Skin epidermis (tissue), 12 donors: ENCODE results near the gene ANKLE1.
A peak's percentile ranks its signal among the peaks of the same experiment; 100 is the strongest.

ENCODE experiments used
- H3K27ac ChIP-seq, 21 experiments: fragments of 200-600 bp; sonication (generic) in 11 of 21; one replicate each; pipeline ENCODE4 v1.5.0; 2020; ENCODE audit warnings: mild to moderate bottlenecking in 3 of 21, inconsistent platforms in 2 of 21, moderate library complexity in 2 of 21
- H3K4me3 ChIP-seq, 7 experiments: fragments of 200-600 bp; sonication (generic) in 2 of 7; one replicate each; pipeline ENCODE4 v1.5.0; 2020; ENCODE audit warnings: inconsistent platforms in 2 of 7, mild to moderate bottlenecking in 2 of 7, moderate library complexity in 1 of 7

The ANKLE1 gene

DNA sequence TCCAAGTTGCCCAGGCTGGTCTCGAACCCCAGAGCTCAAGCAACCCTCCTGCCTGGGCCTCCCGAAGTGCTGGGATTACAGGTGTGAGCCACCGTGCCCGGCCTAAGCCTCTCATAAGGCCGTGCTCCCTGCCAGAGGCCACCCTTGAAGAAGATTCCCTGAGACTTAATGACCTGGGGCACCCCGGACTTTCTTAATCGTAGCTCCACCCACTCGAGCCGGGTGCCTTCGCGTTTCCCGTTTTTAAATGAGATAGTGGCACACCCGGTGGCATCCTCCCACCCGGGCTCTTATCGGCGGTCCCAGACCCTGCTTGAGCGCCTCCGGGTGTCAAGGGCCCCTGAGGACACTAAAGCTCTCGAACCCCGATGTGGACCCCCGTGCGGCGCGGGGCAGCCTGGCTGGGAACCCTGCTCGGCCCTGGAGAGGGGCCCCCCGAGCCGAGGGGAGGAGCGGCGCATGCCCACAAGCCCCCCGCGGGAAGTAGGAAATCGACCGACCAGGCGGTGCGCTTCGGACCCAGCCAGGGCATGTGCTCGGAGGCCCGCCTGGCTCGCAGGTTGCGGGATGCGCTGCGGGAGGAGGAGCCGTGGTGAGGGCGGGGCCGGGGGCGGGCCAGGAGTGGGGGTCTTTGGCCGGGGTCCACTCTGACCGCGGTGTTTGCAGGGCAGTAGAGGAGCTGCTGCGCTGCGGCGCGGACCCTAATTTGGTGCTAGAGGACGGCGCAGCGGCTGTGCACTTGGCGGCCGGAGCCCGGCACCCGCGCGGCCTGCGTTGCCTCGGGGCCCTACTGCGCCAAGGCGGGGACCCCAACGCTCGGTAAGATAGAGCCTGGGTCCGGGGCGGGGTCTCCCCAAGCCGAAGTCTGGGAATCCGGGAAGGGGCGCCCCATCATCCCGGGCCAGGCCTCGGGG lies at the start of gene ANKLE1:
ANKLE1 (plus strand) TSS at position 511 of the 914 bp plus-strand sequence; CDS start at position 531, 20 bp downstream.
- Histone ChIP-seq H3K27ac (peak within 1 kb of the TSS in 1 of 21 experiments; percentile 23), H3K4me3 (peak within 1 kb of the TSS; percentile 6 to 38 (median 28))

- H3K27ac ChIP-seq: no peak overlapping the region
- no peak overlapping the region for H3K4me3 ChIP-seq
Measured at GRCh38 chr19:17232258-17232657, 49.4 kb upstream of the ANKLE1 start.

- peak overlapping the region in 16 of 21 experiments; percentile 2 to 78 (median 54) for H3K27ac ChIP-seq
- H3K4me3 ChIP-seq: peak overlapping the region; percentile 43 to 50 (median 46)
Measured at GRCh38 chr19:17234911-17235299, 46.8 kb upstream of the ANKLE1 start.

GRCh38 chr19:17235300-17235970 lies 46.3 kb upstream of the ANKLE1 start:
- Histone ChIP-seq H3K4me3 (peak overlapping the region; percentile 43 to 50 (median 46)), H3K27ac (peak overlapping the region in 19 of 21 experiments; percentile 2 to 78 (median 56))

DNA sequence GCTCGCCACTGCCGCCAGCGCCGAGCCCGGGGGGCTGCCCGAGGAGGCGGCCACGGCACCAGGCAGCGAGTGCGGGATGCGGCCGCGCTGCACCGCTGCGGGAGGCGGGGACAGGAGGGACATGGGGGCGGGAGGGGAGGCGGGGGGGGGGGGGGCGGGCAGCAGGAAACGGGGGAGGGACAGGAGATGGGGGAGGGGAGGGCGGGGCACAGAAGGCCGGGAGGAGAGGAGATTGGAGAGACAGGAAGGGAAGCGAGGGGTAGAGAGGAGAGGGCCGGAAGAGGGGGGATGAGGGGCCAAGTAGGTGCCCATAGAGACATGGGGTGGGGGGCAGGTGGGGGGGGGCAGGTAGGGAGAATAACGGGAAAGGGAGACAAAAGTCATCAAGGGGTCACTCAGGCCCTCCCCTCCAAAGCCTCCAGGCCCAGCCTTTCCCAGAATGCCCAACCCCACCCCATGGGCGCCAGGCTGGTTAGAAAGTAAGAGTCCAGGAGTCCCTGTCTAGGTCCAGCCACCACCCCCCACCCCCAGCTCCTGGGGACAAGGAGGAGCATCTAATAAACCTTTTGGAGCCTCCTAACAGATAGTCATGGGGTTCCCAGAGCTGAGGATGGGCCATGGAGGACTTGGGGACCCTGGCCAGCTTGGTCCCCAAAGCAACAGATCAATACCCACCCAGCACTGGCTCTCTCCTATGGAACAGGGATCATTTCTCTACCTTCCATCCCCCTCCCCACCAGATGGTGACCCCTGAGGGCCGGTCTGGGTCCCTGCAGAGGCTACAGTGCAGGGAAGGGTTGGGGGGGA lies 45.5 kb upstream of the ANKLE1 start:
- peak overlapping the region in 17 of 21 experiments; percentile 2 to 78 (median 58) for H3K27ac ChIP-seq
- peak overlapping the region; percentile 43 to 50 (median 46) for H3K4me3 ChIP-seq

DNA sequence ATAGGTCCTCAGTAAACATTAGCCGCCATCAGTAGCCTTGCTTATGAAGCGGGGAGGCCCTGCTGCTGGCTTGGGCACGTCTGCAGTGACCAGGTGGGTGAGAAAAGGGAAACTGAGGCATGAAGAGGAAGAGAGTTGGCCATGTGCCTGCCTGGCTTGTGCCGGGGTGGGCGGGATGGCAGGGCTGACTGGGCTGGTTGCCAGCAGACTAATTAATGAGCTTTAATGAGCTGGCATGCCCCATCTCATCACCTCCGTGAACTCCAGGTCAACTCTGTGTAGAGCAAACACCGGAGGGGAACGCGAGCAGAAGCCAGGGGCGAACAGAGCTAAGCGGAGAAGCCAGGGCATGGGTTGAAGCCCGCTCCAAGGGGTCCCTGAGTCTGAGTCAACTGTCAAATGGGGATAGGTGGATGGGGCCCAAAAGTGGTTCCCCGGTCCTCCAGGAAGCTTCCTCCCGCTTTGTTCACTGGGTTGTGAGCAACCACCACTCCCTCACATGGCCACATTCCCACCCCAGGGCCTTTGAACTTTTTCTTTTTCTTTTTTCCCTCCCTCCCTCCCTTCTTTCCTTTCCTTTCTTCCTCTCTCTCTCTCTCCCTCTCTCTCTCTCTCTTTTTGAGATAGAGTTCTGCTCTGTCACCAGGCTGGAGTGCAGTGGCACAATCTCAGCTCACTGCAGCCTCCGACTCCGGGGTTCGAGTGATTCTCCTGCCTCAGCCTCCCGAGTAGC lies 44.7 kb upstream of the ANKLE1 start:
- Histone ChIP-seq H3K27ac (peak overlapping the region in 4 of 21 experiments; percentile 1 to 76 (median 57)), H3K4me3 (no peak overlapping the region)

DNA sequence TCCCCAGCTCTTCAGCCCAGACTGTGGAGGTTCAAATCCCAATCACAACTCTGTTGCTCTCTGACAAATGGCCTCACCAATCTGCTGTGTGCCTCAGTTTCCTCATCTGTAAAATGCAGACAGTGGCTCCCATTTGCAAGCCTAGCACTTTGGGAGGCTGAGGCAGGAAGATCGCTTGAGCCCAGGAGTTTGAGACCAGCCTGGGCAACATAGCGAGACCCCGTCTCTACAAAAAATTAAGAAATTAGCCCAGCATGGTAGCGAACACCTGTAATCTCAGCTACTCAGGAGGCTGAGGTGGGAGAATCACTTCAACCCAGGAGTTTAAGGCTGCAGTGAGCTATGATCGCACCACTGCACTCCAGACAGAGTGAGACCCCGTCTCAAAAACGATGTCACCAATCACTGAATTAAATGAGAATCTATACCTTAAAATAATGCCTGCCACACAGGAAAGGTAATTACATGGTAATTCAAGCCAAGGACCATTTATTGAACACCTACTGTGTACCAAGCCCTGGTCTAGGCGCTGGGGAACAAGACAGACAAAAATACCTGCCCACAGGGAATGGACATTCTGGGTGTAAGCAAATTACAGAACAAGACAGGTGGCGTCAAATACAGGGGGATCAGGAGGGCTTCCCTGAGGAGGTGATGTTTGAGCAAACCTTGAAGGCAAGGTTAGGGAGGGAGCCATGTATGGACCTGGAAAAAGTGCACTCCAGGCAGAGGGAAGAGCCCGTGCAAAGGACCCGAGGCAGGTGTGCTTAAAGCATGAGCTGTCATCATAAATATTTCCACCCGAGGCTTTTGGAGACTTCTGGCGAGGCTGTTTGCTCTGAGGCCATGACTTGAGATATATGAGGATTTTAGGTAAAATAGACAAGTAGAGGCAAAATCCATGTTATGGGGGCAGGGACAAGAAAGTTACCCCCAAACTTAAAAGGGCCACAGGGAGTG lies 43.7 kb upstream of the ANKLE1 start:
- Histone ChIP-seq H3K27ac (no peak overlapping the region), H3K4me3 (no peak overlapping the region)

DNA sequence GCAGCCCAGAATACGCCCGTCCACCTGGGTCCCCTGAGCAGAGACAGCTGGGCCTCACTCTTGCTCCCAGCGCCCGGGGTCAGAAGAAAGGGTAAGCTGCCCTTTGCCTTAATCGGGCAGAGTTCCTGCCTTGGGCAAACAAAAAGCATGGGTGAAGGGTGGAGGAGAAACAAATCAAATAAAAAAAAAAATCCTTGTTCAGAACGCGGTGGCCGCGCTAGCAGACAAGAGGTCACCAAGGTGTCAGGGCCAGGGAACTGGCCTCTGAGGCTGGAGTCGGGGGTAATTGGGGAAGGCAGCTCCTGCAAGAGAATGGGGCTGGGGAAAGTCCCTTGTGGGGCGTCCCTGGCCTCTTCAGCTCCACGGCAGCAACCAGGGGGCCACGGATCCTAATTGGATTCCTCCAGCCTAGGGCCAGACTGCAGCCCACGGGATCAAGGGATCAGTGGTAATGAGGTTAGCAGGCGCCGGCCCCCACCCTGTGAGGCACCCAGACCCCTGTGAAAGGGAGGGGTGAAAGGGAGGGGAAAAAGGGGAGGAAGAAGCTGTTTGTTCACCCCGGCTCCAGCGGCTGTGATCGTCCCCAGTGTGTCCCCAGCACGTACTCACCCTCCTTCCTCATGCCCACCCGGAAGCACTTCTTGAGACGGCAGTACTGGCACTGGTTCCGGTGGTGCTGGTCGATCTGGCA lies 41.5 kb upstream of the ANKLE1 start:
- H3K27ac ChIP-seq: no peak overlapping the region
- H3K4me3 ChIP-seq: no peak overlapping the region

DNA sequence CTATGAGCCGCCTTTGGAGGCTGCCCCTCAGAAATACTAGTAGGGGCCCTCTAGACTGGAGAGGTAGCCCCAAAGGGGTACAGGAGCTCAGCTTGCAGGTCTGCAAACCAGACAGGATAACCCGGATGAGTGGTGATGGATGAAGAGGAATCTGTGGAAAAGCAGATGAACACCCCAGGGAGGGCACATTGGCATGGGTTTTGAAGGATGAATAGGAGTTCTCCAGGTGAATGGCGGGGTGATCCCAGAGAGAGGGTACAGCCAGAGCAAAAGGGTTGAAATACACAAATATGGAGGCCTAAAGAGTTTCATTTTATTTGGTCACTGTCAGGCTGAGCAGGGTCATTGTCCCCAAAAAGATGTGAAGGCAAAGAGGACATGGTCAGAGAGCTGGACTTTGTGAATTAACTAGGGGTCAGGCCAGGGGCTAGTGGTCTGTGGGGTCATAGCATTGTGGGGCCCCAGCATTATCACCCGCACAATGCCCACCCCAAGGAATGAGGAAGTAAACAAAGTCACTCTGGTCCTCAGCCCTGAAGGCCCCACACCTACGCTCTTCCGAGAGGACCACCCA lies 40.8 kb upstream of the ANKLE1 start:
- H3K4me3 ChIP-seq: no peak overlapping the region
- H3K27ac ChIP-seq: no peak overlapping the region

DNA sequence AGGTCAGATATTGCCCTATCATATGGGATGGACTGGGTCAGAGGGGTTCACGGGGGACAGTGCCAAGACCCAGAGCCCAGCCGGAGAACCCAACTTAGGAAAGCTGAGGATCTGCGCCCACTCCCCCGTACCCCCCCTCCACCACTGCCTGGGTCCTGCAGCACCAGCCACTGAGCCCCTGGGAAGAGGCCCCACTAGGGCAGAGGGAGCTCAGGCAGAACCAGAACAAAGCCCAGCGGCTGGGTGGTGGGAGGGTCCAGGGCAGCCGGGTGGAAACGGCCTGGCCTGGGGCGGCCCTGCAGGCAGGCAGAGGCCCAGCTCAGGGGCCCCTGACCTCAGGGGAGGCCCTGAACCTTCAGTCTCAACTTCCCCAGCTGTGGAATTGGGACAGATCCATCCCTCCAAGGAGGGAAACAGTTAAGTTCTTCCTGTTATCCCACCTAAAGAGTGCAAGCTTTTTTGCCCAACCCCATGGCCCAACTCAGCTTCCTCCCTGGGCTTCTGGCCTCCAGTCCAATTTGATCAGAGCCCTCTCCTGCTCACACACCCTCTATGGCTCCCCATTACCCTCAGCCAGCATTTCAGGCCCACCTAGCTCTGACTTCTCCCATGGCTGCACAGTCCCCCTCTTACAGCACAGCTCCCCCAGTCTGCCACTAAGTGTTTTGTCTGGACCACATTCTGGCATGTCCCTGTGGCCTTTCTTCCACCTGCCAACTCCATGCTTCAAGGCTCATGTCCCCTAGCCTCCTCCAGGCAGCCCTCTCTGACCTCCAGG lies 39.1 kb upstream of the ANKLE1 start:
- Histone ChIP-seq H3K27ac (peak overlapping the region in 7 of 21 experiments; percentile 1 to 83 (median 72)), H3K4me3 (no peak overlapping the region)

GRCh38 chr19:17243211-17243829 lies 38.4 kb upstream of the ANKLE1 start:
- H3K4me3 ChIP-seq: peak overlapping the region; percentile 45 to 83 (median 63)
- H3K27ac ChIP-seq: peak overlapping the region in 18 of 21 experiments; percentile 51 to 88 (median 78)

- peak overlapping the region; percentile 26 to 88 (median 75) for H3K27ac ChIP-seq
Measured at GRCh38 chr19:17243830-17244617, 37.7 kb upstream of the ANKLE1 start.

GRCh38 chr19:17244618-17245534 lies 36.8 kb upstream of the ANKLE1 start:
- H3K27ac ChIP-seq: peak overlapping the region; percentile 26 to 88 (median 75)

More at GRCh38 chr19:17243830-17244617, 37.7 kb upstream of the ANKLE1 start:
- H3K4me3 ChIP-seq: peak overlapping the region; percentile 45 to 83 (median 63)

DNA sequence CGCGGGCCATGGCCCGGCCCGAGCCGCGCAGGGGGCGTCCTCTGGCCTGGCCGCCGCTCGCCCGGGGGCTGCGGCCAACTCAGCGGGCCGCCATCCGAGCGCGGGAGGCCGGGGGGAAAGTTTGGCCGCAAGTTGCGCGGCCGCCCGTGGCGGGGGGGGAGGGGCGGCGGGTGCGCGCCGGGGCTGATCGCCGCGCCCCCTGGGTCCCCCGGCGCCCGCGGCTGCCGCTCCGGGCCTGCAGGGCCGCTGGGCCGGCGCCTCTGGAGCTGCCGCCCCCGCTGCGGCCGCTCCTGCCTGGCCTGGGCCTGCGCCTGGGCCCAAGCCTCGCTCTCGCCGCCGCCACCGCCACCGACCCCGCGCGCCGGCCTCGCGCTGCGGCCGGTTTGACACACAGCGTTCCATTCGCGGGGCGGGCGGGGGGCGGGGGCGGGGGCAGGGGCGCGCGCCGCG lies 36.1 kb upstream of the ANKLE1 start, which contains the start of gene NR2F6:
NR2F6 (minus strand) TSS at position 385 of the 450 bp plus-strand sequence. CDS start 699 bp downstream, outside the sequence.
- H3K4me3 ChIP-seq: peak within 1 kb of the TSS; percentile 54 to 83 (median 63)

More at GRCh38 chr19:17244618-17245534, 36.8 kb upstream of the ANKLE1 start:
- H3K4me3 ChIP-seq: peak overlapping the region; percentile 45 to 83 (median 63)

More for the DNA sequence above, 36.1 kb upstream of the ANKLE1 start, which contains the start of gene NR2F6:
- H3K27ac ChIP-seq: peak within 1 kb of the TSS; percentile 13 to 91 (median 84)
